ENCODE data around the gene JMJD1C. TPM values are rescaled to one million over a fixed set of nuclear protein-coding genes. Genes with fewer than 3 reads are reported as not detected.

JMJD1C gene
- polyA plus RNA-seq, 1 donor: 64.9 TPM

DNA sequence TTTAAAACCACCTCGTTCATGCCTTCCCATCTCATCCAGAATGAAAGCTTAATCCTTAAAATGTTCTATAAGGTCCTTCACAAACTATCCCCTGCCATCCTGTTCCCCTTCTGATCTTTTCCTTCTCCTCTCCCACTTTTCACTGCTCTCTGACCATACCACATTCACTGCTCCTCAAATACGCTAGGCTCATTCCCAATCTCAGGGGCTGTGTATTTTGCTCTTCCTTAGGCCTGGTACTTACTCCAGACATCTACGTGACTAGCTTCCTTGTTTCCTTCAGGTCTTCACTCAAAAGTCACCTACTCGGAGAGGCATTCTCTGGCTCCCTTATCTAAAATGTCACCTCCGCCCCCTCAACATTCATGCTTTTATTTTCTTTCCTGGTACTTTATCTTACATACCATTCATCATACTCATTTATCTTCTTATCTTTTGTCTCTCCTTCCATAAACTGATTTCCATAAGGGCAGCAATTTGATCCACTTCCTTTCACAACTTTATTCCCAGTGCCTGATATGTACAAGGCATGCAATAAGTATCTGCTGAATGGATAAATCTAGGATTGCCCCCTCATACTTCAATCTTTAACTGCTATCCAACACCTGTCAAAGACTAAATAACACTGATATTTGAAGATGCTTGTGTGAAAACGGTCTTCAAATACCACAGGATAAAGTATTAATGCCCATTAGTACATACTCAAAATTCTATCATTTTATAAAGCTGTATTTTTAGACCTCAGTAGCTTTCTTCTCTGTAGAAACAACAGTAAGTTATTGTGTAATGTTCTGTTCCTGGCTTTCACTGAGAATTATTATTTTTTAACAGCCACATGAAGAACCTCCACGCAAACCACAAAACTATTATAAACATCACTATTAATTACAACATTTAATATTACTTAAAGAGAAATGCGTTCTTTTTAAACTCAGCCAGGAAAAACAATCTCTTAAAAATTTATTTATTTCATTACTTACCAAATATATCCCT is 27.0 kb downstream of the JMJD1C start:
- no peak for DNase-seq

DNA sequence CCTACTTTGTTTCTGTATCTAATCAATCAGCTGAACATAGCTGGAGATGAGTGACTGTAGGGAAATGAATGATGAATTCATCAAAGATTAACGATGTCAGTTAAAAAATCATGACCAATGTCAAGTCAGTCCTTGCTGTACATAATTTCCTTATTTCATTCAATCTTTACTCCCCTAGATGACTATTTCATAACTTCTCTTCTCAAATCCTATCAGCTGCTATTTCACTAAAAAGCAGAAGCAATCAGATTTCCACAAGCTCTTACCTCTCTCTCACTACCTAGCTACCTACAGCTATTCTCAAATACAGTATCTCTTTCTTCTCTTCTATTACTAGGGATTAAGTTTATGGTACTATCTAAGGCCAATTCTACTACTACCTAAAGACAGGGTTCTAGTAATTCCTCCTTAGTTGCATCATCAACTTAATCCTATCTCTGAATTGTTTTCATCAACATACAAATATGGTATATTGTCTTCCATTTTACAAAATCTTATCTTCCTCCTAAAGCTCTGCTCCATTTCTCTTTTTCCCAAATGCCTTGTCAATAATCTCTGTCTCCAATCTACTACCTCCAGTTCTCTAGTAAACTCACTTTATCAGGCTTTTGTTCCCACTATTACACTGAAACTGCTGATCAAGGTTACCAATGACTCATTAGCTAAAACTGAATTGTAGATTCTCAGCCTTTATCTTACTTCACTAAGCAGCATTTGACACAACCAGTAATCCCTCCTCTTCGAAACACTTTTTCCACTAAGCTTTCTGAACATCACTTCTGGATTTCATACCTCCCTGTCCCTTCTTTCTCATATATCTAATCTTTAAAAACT is 28.4 kb downstream of the JMJD1C start:
- DNase-seq: no peak

- no peak for DNase-seq
These were observed 29.6 kb downstream of the JMJD1C start for GRCh38 chr10:63436225-63436624.

GRCh38 chr10:63434866-63435854 is 30.6 kb downstream of the JMJD1C start:
- DNase-seq: no peak

DNA sequence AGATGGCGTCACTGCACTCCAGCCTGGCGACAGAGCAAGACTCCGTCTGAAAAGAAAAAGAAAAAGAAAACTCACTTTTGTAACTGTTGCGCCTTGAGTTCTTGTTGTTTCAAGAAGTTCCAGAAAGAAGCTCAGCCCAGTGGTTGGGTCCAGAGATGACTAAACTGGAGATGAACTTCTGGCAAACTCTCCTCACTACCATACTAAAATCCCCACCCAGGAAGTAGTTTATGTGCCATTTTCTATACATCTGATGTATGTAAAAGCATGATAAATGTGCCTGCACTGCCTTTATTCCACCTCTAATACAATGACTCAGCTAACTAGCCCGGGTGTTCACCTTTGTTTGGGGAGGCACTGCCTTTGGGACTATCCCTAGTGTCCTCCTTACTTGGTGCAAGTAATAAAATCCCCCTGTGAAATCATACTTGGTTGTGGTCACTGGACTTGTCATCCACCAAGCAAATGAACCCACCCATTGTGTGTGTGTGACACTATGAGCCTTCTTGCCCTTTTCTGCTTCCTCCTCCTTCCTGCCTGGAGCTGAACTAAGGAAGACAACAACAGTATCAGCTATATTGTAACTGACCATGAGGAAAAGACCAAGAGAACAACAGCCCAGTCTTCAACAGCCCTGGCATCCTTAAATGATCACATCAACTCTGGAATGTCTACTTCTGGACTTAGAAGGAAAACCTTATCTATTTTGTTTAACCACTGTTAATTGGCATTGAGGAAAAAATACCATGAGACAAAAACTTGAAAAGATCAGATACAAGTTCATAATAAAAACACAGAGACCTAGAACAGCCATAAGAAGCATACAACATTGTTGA is 33.6 kb downstream of the JMJD1C start:
- no peak for DNase-seq

- DNase-seq: no peak
These were observed 34.8 kb downstream of the JMJD1C start for GRCh38 chr10:63430999-63431356.

GRCh38 chr10:63430091-63430998 is 35.4 kb downstream of the JMJD1C start:
- no peak for DNase-seq

DNA sequence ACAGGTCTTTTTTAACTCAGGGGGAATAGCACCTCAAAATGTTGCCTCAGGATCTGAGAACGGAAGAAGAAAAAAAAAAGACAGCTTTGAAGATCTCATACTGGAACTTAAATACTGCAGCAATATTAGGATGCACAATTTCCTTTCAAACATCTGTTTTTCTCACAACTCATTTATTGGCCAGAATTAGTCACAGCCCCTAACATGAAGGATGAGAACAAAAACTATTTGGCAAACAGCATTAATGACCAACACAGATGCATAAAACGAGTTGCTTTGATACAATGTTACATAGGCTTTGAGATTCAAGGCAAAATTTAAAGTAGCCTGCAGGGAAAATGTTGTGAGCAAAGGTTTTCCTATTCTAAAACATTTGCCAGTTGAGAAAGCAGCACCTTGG is 36.5 kb downstream of the JMJD1C start:
- DNase-seq: peak; percentile 77

GRCh38 chr10:63427013-63427412 is 38.8 kb downstream of the JMJD1C start:
- no peak for DNase-seq

DNA sequence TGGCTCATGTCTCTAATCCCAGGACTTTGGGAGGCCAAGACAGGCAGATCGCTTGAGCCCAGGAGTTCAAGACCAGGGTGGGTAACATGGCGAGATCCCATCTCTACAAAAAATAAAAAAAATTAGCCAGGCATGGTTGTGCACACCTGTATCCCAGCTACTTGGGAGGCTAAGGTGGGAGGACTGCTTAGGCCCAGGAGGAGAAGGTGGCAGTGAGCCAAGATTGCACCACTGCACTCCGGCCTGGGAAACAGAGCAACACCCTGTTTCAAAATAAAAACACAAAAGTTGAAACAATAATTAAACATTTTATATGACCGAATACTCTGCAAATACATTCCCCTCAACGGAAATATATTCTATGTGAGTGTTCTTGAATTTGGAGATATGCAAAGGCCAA is 40.3 kb downstream of the JMJD1C start:
- DNase-seq: no peak

GRCh38 chr10:63424576-63424975 is 41.2 kb downstream of the JMJD1C start:
- DNase-seq: no peak

DNA sequence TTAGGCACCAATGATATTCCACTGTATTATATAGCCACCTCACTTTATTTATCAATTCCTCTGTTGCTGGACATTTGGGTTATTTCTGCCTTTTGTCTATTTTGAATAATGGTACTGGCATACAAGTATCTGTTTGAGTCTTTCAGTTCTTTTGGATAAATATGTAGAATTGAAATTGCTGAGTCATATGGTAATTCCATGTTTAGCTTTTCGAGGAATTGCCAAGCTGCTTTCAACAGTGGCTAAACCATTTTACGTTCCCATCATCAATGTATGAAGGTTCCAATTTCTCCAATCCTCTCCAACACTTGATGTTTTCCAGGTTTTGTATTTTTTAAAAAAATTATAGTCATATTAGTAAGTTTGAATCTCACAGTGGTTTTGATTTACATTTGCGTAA is 42.3 kb downstream of the JMJD1C start:
- DNase-seq: no peak

DNA sequence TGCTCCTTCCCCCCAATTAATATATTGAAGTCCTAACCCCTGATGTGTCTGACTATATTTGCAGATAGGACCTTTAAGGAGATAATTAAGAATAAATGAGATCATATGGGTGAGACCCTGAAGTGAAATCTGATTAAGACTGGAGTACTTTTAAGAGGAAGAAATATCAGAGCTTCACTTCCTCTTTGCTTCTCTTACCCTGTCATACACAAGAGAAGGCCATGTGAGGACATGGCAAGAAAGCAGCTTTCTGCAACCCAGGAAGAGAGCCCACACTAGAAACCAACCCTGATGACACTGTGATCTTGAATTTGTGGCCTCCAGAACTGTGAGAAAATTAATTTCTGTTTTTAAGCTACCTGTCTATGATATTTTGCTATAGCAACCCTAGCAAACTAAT is 44.2 kb downstream of the JMJD1C start:
- no peak for DNase-seq

GRCh38 chr10:63416376-63416775 is 49.4 kb downstream of the JMJD1C start:
- DNase-seq: peak; percentile 63

- no peak for DNase-seq
These were observed 50.0 kb downstream of the JMJD1C start for GRCh38 chr10:63415640-63416244.

GRCh38 chr10:63414481-63415260 is 51.1 kb downstream of the JMJD1C start:
- no peak for DNase-seq

DNA sequence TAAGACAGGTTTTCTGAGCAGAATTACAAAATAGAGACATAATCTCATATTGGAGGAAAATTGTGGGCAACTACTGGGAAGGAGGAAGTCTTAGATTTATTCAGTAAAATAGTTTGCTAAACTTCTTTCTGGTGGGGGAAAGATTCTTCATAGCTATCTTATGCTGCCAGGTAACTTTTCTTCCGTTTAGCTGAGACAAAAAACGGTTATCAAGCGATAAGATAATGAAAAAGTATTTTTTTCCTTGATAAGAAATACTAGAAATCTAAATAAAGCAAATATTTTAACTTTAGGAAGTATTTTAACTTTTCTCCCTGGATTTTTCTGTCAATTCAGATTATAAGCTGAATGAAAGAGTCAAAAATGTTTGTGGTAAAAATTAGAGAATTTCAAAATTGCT is 52.3 kb downstream of the JMJD1C start:
- no peak for DNase-seq

- DNase-seq: no peak
These were observed 53.5 kb downstream of the JMJD1C start for GRCh38 chr10:63412304-63412703.

DNA sequence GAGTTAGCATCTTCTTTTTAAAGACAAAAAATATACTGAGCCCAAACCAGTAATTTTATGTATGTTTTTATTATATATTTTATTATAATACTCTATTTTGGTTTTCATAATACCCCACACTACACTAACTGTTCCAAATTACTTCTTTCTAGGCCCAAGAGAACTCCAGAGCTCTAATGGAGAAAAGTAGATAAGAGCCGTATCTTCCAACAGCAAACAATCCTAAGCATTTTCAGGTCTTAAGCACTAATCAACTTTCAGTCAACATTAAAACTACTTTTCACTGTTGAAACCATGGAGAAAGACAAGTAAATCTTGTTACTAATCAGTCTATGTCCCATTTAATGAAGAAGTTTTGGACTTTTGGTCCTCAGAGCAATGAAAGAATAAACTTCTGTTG is 55.1 kb downstream of the JMJD1C start:
- no peak for DNase-seq

All from hindlimb muscle (tissue), 1 donor.